ENCODE results near the gene SVIL.
"Not testable (repeated sequence)": the region's sequence is repeated elsewhere in the genome, so short reads cannot be mapped to it uniquely, and the experiment has no call there.

SVIL gene

GRCh38 chr10:29515104-29515503 lies 119.7 kb downstream of the SVIL start:
- DNase-seq (ENCODE audit: low read depth): not testable (repeated sequence)

DNA sequence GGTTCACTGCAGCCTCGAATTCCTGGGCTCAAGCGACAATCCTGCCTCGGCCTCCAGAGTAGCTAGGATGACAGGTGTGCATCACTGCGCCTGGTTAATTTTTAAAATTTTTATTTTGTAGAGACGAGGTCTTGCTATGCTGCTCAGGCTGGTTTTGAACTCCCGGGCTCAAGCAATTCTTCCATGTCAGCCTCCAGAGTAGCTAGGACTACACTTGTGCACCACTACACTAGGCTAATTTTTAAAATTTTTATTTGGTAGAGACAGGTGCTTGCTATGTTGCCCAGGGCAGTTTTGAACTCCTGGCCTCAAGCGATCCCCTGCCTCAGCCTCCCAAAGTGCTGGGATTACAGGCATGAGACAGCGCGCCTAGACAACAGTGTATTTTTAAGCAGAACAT lies 120.5 kb downstream of the SVIL start:
- no peak for DNase-seq (ENCODE audit: low read depth)

- DNase-seq (ENCODE audit: low read depth): no peak
Measured at GRCh38 chr10:29512425-29512974, 122.3 kb downstream of the SVIL start.

DNA sequence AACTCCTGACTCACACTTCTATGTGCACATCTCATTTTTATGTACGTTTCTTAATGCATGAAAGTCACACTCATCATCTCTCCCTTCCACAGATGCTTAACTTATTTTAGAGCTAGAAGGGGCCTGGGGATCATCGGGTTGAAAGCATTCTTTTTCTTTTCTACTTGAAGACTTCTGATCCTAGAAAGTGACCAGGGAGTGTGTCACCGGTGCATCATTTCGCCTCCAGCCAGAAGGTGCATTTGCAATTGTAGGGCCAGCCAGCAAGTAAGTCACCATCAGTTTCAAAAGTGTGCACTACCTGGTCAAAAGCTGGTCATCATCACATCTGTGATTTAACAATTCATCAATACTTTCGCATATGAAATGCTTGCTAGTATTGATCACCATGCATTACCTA lies 123.0 kb downstream of the SVIL start:
- not testable (repeated sequence) for DNase-seq (ENCODE audit: low read depth)

DNA sequence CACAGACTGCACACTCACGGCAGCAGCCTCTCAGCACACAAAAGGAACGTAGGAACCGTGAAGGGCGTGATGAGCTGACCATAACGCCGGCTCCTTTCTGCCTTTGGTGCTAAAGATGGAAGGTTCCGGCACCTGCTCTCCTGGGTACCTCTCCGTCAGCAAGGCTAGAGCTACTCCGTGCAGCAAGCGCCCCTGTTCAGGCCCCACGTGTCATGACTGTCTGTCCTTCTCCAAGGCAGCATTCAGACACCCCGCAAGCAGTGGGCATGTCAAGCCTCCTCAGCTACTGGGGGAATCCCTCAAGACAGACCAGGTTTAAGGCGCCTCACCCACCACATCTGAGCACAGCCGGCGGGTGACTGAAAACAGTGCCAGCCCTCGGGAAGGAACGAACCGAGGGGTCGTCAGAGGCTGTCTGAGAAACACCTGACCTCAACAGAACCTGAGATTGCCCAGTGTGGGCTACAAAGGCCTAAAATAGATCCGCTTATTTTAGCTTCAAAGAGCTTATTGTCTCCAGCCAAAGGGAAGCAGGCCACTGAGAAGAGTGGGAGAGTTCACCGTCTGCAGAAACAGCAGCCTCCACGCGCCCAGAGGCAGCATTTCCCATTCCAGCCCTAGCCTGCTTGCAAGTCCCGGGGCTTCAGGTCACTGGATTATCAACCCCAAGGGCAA lies 124.2 kb downstream of the SVIL start:
- not testable (repeated sequence) for DNase-seq (ENCODE audit: low read depth)

- no peak for DNase-seq (ENCODE audit: low read depth)
Measured at GRCh38 chr10:29508554-29509244, 126.1 kb downstream of the SVIL start.

DNA sequence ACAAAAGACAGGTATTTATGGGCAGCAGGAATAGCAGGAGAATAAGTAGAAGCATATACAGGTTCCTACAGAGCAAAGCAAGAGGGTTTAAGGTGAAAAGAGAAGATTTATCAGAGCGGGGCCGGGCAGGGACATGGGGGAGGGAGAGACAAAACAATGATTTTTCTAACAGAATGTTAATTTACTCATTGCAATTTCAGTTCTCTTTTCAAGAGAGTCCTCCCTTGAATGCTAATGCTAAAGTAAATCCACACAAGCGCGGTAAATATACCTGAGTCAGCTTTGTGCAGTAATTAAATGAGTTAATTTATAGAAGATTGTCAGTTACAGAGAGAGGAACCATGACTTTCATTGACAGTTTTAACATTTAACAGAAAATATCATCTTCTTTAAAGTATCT lies 127.0 kb downstream of the SVIL start:
- DNase-seq (ENCODE audit: low read depth): not testable (repeated sequence)

GRCh38 chr10:29506324-29506921 lies 128.3 kb downstream of the SVIL start:
- DNase-seq (ENCODE audit: low read depth): not testable (repeated sequence)

DNA sequence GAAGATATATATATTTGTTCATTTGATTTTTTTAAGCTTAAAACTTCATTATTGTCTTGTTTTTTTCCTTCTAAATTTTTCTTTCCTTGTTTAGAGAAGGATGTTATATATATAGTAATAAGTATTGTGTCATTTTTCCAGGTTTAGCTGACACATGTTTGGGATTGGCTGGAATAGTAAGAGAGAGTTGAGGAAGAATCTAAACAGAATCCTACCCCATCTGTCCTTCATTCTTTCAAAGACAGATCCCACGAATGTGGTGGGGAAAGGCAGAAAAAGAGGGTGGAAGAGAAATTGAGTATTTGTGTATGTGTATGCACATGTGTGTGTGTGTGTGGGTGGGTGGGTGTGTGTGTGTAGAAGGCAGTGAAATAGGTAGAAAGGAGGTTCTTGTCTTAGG lies 132.4 kb downstream of the SVIL start:
- DNase-seq (ENCODE audit: low read depth): no peak

GRCh38 chr10:29501692-29502091 lies 133.1 kb downstream of the SVIL start:
- no peak for DNase-seq (ENCODE audit: low read depth)

DNA sequence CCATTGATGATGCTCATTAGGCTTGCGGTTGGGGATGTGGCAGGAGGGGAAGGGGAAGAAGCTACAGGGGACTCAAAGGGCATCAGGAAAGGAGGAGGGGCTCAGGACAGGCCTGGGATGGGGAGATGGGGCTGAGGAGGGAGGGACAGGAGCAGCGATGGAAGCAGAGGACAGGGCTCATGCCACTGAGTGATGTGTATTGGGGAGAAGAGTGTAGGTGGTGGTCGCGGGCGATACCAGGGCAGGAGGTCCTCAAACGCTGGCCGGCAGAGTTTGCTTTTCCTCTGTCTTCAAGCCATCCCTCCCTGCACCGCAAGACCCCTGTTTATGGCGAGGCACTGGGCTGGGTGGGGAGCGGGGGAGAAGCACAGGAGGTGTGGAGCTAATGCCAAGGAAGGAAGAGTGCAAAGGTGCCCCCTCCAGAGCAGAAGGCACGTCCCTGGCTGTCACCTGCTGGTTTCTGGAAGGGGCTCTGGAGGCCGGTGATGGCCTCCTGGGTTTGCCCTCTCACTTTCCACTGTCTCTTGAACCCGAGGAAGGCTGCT lies 134.7 kb downstream of the SVIL start:
- DNase-seq (ENCODE audit: low read depth): no peak

DNA sequence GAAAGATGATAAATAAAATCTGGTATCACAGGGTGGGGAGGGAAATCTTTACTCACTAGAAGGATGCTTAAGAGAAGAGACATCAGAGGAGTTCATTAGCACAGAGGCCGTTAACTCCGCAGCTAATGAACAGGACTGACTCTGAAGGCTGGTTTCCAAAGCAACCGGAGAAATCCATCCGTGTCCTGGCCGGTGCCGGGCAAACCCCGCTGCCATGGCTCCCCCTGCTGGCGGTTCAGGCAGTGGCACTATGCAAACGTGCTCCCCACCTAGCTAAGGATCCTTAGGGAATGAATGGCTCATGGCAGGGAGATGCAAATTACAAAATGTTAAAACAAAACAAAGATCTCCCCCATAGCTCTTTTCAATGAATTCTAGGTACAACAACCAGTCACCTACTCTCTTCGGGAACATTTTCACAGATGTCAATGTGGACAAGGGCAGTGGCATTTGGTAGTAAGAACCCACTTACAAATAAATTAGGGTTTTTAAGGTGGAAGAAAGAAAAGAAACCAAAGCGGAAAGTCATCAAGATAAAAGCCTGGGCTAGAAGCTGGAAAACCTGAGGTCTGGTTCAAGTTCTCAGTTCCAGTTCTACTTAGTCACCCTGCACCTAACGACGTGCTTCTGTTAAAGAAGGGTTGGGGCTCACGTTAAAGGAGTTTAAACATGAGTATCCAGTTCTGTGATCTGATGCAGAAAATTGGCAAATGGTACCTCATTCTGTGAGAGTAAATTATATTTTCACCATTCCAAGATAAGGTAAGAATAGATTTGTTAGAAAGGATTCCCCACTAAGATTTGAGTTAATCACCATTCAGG lies 138.2 kb downstream of the SVIL start:
- DNase-seq (ENCODE audit: low read depth): no peak

GRCh38 chr10:29495366-29495765 lies 139.4 kb downstream of the SVIL start:
- no peak for DNase-seq (ENCODE audit: low read depth)

DNA sequence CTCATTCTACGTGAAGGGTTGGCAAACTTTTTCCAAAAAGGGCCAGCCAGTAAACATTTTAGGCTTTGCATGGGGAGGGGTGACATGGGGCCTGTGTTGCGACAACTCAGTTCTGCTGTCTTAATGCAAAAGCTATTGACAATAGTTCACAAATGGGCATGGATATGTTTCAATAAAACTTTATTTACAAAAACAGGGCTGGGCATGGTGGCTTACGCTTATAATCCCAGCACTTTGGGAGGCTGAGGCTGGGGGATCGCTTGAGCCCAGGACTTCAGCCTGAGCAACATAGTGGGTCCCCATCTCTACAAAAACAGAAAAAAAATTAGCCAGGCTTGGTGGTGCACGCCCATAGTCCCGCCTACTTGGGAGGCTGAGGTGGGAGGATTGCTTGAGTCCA lies 141.1 kb downstream of the SVIL start:
- DNase-seq (ENCODE audit: low read depth): no peak

DNA sequence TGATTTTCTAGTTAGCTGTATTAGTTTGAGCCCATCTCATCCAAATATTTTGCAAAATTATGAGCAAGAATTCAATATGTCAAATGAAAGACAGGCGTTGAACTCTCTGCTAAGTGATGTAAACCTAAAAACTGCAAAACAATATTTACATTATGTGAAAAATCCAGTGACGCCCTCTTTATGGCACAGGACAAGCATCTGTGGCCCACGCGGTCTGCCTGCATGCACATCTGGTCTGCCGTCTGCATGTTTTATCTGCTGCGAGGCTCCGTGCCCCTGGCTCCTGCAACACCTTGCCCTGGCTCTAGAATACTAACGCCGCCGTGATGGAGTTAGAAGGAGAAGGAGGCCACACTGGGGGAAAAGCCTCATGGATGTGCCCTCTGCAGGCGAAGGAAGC lies 142.0 kb downstream of the SVIL start:
- DNase-seq (ENCODE audit: low read depth): no peak

DNA sequence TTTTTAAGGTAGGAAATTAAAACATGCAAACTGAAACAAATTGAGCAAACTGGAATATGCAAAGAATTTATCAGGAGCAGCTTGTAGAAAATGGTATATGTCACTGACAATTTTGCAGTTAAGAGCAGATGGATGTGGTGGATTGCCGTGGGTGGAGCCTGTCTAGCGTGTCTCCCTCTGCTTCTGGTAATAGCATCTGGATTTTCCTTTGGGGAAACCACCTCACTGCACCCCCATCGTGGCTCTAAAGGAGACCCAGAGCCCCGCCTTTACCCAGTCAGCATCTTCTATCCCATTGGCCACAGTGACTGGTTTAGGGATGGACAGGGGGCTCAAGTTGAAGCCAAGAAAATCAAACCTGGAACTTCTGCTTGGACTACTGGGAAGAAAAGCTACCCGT lies 142.9 kb downstream of the SVIL start:
- no peak for DNase-seq (ENCODE audit: low read depth)

DNA sequence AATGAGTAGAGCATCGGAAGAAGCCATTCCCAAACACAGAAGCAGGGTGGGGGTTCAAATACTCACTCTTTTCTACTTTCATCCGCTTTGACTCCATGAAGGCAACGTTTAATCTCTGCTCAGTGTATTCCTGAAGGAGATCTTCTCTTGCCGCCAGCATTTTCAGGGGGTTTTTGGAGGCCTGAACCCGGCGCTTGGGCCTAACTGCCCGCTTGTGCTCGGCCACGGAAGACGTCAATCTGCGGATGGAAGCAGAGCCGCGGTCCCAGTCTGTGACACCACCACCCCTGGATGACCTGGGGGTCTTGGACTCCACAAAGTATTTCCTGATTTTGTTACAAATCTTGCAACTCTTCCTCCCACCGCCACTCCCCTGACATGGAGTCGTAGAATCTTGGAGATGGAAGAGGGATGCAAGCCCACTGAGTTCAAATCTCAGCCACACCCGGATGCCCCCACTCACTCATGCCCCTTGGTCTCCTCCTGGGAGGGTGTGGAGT lies 143.9 kb downstream of the SVIL start:
- not testable (repeated sequence) for DNase-seq (ENCODE audit: low read depth)

DNA sequence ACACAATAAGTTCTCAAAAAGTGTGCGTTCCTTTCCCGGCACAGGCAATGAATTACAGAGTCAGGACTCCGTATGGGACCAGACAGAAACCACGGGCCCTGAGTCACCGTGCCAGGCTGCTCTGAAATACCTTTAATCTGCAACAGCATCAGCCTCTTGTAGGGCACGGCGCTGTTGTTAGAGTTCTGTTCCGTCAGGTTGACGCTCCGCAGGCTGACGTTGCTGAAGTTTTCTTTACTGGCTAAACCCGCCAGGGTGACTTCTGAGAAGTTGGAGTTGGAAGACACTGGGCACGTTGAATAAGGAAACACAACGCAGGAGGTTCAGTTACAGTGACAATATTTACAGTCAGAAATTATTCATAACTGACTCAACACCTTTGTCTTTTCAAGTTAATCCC lies 146.3 kb downstream of the SVIL start:
- not testable (repeated sequence) for DNase-seq (ENCODE audit: low read depth)

- DNase-seq (ENCODE audit: low read depth): not testable (repeated sequence)
Measured at GRCh38 chr10:29487884-29488266, 146.9 kb downstream of the SVIL start.

DNA sequence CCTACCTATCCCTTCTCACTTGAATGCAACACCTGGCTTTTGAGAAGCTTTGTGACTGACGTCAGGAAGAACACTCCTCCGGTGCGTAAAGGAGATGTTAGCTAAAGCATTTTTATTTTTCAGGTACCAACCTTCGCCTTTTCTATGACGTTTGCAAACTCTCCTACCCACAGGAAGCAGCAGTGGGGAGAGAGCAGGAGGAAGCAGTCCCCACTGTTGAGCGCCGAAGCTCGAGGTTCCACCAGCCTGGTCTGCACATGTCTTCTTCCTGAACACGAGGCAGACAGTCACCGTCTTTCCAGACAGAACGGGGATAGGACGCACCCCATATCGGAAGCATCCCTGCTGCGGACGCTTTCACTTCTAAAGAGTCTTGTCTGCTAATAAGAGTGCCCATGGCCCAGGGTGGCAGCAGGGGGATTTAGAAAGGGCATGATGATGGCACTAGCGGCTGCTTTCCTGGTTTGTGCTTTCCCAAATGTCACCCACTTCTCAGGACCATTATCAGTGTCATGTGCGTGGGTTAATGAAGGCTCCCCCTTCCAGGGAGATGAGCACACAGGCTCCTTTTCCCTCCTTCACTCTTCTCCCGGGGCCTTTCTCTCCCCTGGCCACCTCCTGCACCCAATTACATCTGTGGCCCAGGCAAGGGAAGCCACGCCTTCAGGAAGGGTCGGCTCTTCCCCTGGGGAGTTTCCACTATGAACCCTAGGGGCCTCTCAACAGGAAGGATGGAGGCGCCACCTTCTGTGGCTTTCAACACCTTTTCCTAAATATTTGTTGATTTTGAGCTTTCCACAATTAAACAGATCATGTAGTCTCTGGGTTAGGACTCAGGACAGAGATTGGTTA lies 147.5 kb downstream of the SVIL start:
- not testable (repeated sequence) for DNase-seq (ENCODE audit: low read depth)

DNA sequence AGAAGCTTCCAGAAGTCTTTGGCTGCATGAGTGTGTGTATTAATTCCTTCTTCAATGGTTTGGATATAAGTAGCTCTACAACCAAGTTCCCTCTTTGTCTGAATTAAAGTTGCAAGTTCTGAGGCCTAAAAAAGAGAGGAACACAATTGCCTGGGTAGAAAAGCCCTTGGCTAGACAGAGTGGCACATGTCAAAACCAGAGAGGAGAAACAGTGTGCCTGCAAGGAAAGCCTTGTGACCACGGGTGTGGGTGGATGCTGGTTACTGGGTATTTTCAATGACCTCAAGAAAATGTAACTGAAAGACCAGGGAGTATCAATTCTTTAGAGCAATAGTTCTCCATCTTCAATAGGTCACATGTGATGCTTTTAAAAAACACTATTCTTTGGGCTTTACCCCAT lies 148.3 kb downstream of the SVIL start:
- no peak for DNase-seq (ENCODE audit: low read depth)

All from non-pigmented ciliary epithelial cell (primary cell).